ENCODE data around the gene LY6G6F. TPM values are rescaled to one million over a fixed set of nuclear protein-coding genes. Genes with fewer than 3 reads are reported as not detected.
A peak's percentile ranks its signal among the peaks of the same experiment; 100 is the strongest.

LY6G6F gene
- total and polyA plus RNA-seq, 2 of the 13 experiments (the other 11 are each of a cell fraction or from before 2014, with no cell fraction given) = not detected

- TF ChIP-seq ZBTB40 (IDR thresholded peaks at IDR 0.05) (no peak), ZBTB40 (CRISPR knock-in tag; IDR thresholded peaks at IDR 0.05) (peak; percentile 91; the same call in 1 of the 2 replicates), ZNF431 (CRISPR knock-in tag; IDR thresholded peaks at IDR 0.05; ENCODE audit: borderline replicate concordance, low read depth) (no peak; the same call in 1 of the 2 replicates), MLXIP (CRISPR knock-in tag; IDR thresholded peaks at IDR 0.05; ENCODE audit: borderline replicate concordance) (no peak; the same call in 1 of the 2 replicates), ZNF512 (CRISPR knock-in tag; IDR thresholded peaks at IDR 0.05) (0 out of 2 replicates have a peak, but pooled peaks have one; percentile 6), ATF3 (CRISPR knock-in tag; IDR thresholded peaks at IDR 0.05) (peak; percentile 37; the same call in 1 of the 2 replicates), KLF13 (CRISPR knock-in tag; IDR thresholded peaks at IDR 0.05) (0 out of 2 replicates have a peak, but pooled peaks have one; percentile 72), ZNF263 (CRISPR knock-in tag; IDR thresholded peaks at IDR 0.05) (peak; percentile 77; the same call in 1 of the 2 replicates), GTF2F1 (IDR thresholded peaks at IDR 0.05; ENCODE audit: low read length) (no peak), KDM6A (CRISPR knock-in tag; IDR thresholded peaks at IDR 0.05; ENCODE audit: low read depth) (no peak; the same call in 1 of the 2 replicates), ZMAT3 (CRISPR knock-in tag; conservative IDR thresholded peaks at IDR 0.05) (peak; percentile 95), ATF1 (CRISPR knock-in tag; IDR thresholded peaks at IDR 0.05) (peak; percentile 87), ZNF766 (CRISPR knock-in tag; IDR thresholded peaks at IDR 0.05; ENCODE audit: borderline replicate concordance) (peak; percentile 93; the same call in 1 of the 2 replicates), FLYWCH1 (CRISPR knock-in tag; IDR thresholded peaks at IDR 0.05) (peak; percentile 94), HDAC1 (CRISPR knock-in tag; IDR thresholded peaks at IDR 0.05) (peak; percentile 94)
Measured at GRCh38 chr6:31739639-31740396, 33.2 kb downstream of the LY6G6F start, which contains the start of gene MSH5 (continued).
